ENCODE data around the gene TBXT. TPM values are rescaled to one million over a fixed set of nuclear protein-coding genes. Genes with fewer than 3 reads are reported as not detected.

TBXT gene
- total and polyA plus RNA-seq, 2 of the 8 experiments (the other 6 are each of a cell fraction or from before 2014, with no cell fraction given), result 0.18 to 0.24 TPM

DNA sequence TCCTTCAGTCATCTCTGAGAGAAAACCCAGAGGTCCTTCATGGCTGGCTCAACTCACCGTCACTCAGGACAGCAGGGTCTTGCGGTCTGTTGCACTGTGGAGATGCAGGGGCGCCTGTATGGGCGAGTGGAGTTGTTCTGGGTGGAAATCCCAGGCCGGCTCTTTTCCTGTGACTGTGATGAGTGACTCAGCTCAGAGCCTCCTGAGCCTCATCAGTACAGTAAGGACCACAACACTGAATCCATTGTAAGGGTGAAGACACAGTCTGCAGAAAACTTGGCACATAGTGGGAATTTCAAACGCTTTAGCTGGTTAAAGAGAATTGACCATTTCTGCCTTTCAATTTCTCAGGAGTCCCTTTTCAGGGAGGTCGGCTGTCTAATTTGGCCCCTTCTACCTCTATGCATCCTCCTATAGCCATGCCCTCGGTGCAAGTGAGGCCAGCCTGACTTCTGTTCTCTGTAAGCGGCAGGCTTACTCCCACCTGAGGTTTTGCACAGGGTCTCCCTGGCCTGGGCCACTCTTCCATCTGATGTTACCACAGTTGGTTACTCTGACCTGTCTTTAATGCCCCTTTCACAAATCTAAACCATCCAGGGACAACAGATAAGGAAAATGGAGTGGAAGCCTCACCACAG lies 35.5 kb upstream of the TBXT start:
- Histone ChIP-seq H2AK5ac (ENCODE audit: low read depth, low read length) (no peak overlapping the region), H3K4me2 (ENCODE audit: insufficient read depth in 1 of 2, low read depth in 2 of 2, low read length in 2 of 2) (no peak overlapping the region), H3K79me1 (ENCODE audit: low read depth, low read length) (no peaks in the 10 kb centered on the region), H3K4ac (replicated peaks; ENCODE audit: insufficient read length, low read depth, low read length) (no peak overlapping the region), H3K9ac (replicated peaks in 1 of 4; ENCODE audit: extremely low read depth in 1 of 4, low read depth in 3 of 4, low read length in 3 of 4) (no peak overlapping the region), H3K79me2 (ENCODE audit: control insufficient read depth in 1 of 2, insufficient read depth in 2 of 2, low read length in 2 of 2) (no peaks in the 10 kb centered on the region), H4K8ac (ENCODE audit: extremely low read depth, insufficient read depth, low read length) (no peak overlapping the region), H3K23me2 (ENCODE audit: low read depth, low read length) (no peaks in the 10 kb centered on the region), H2BK15ac (ENCODE audit: low read length) (no peak overlapping the region), H4K91ac (replicated peaks; ENCODE audit: insufficient read length, low read length) (no peak overlapping the region), H4K5ac (ENCODE audit: insufficient read length, low read depth, low read length) (no peak overlapping the region), H3K56ac (replicated peaks; ENCODE audit: insufficient read length, low read depth, low read length) (no peak overlapping the region), H3K27ac (ENCODE audit: low read depth, low read length) (no peak overlapping the region), H2BK5ac (ENCODE audit: low read depth, low read length) (no peak overlapping the region), H2BK120ac (replicated peaks; ENCODE audit: low read depth, low read length) (no peak overlapping the region), H3K36me3 (ENCODE audit: control insufficient read depth in 2 of 4, insufficient read depth in 4 of 4, low read length in 3 of 4) (no peaks in the 10 kb centered on the region), H3K4me1 (replicated peaks in 1 of 4; ENCODE audit: control insufficient read depth in 3 of 4, insufficient read depth in 4 of 4, low read length in 3 of 4) (peaks cover 0 to 5% (median 0%) of the 10 kb centered on the region in 4 experiments; a peak in 2 of 7 replicates), H3K23ac (ENCODE audit: insufficient read length) (no peak overlapping the region), H2BK12ac (ENCODE audit: low read depth, low read length) (no peak overlapping the region), H3K27me3 (replicated peaks in 1 of 4; ENCODE audit: control insufficient read depth in 3 of 4, extremely low read depth in 1 of 4, insufficient read depth in 3 of 4, low read length in 3 of 4) (peaks cover 0 to 7% (median 2%) of the 10 kb centered on the region in 4 experiments; a peak in 5 of 7 replicates), H2BK20ac (ENCODE audit: low read length) (no peak overlapping the region), H2AFZ (ENCODE audit: low read length) (no peak overlapping the region), H3K4me3 (ENCODE audit: extremely low read depth in 1 of 4, insufficient read depth in 2 of 4, low read depth in 3 of 4, low read length in 4 of 4) (no peak overlapping the region), H3K9me3 (ENCODE audit: insufficient read depth in 2 of 2, low read depth in 1 of 2, low read length in 1 of 2) (no peaks in the 10 kb centered on the region), H4K20me1 (replicated peaks in 1 of 2; ENCODE audit: control insufficient read depth in 1 of 2, insufficient read depth in 2 of 2, low read length in 2 of 2) (peaks cover 0 to 3% of the 10 kb centered on the region in 2 experiments), H3K14ac (ENCODE audit: insufficient read length) (no peak overlapping the region), H3K18ac (ENCODE audit: extremely low read depth, low read length) (no peak overlapping the region)
- ChIA-PET CTCF (ENCODE audit: partially characterized antibody) (interaction anchor here (1.5 kb wide), 1 partner anchor 46 kb away, joined by 4 read pairs; no protein-coding TSS in a partner anchor), POLR2A (ENCODE audit: partially characterized antibody) (no interaction called here)
- TF ChIP-seq CBX5 (IDR thresholded peaks at IDR 0.05; ENCODE audit: low read depth, low read length) (no peak), EZH2 (IDR thresholded peaks at IDR 0.05; ENCODE audit: low read depth, low read length, severe bottlenecking) (no peak)
- FAIRE-seq, result no peak
- WGBS, 2 experiments (ENCODE audit: extremely low coverage in 1 of 2, insufficient coverage in 1 of 2, insufficient read length in 1 of 2, insufficient replicate concordance in 2 of 2, low coverage in 1 of 2, low lambda C conversion rate in 2 of 2, missing lambda C conversion rate in 1 of 2), result 91% methylated on average over 9 of the region's 9 CpGs; no CpG with 5 or more reads in 1 of the 2 experiments
- DNase-seq (ENCODE audit: low read depth in 1 of 2, low spot score in 2 of 2), result no peak

Measured in H1 (cell line).